ENCODE measurements around the gene TFIP11. TPM values are rescaled to one million over a fixed set of nuclear protein-coding genes. Genes with fewer than 3 reads are reported as not detected.

The TFIP11 gene
- total RNA-seq, 2 donors from 2014 or later: 15.4 TPM

DNA sequence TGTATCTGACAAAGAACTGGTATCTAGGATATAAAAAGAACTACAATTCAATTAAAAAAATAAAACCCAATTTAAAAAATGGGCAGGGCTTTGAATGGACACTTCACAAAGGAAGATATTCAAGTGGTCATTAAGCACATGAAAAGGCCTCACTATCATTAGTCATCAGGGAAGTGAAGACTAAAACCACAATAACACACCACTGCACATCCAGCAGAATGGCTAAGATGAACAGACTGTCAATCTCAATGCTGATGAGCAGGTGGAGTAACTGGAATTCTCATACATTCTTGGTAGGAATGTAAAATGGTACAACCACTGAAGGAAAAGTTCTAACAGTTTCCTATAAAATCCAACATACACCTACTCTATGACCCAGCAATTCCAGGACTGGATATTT lies 37.6 kb downstream of the TFIP11 start:
- H3K36me3 ChIP-seq: peaks cover 74% of the 10 kb centered on the region
- H3K4me3 ChIP-seq: no peak overlapping the region
- no peak overlapping the region for H3K27ac ChIP-seq
- DNase-seq (ENCODE audit: low spot score): no peak
- H3K9me3 ChIP-seq: no peaks in the 10 kb centered on the region
- H3K4me1 ChIP-seq: peaks cover 0 to 9% of the 10 kb centered on the region in 2 donors
- TF ChIP-seq, protein P1, sequence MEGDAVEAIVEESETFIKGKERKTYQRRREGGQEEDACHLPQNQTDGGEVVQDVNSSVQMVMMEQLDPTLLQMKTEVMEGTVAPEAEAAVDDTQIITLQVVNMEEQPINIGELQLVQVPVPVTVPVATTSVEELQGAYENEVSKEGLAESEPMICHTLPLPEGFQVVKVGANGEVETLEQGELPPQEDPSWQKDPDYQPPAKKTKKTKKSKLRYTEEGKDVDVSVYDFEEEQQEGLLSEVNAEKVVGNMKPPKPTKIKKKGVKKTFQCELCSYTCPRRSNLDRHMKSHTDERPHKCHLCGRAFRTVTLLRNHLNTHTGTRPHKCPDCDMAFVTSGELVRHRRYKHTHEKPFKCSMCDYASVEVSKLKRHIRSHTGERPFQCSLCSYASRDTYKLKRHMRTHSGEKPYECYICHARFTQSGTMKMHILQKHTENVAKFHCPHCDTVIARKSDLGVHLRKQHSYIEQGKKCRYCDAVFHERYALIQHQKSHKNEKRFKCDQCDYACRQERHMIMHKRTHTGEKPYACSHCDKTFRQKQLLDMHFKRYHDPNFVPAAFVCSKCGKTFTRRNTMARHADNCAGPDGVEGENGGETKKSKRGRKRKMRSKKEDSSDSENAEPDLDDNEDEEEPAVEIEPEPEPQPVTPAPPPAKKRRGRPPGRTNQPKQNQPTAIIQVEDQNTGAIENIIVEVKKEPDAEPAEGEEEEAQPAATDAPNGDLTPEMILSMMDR (IDR thresholded peaks at IDR 0.05): no peak
- no peaks in the 10 kb centered on the region for H3K27me3 ChIP-seq

DNA sequence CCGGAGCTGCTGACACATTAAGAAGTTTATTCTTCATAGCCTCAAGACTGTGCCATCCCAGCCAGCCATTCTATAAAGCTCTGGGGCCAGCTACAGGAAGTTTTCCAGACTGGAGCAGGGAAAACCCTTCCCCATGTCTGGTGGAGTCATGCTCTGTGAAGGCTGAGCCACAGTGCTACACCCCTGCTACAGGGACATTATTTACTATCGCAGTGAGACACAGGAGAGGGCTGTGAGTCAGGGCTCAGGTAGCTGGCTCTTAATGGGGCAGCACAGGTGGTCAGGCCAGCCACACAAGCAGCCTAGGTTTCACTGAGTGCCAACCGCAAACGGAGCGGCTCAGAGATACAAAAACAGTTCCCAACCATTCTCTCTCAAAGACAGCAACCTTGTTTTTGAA lies 40.8 kb downstream of the TFIP11 start:
- Histone ChIP-seq H3K27me3 (no peaks in the 10 kb centered on the region), H3K4me3 (no peak overlapping the region), H3K36me3 (peaks cover 90% of the 10 kb centered on the region), H3K27ac (no peak overlapping the region), H3K4me1 (no peaks in the 10 kb centered on the region), H3K9me3 (no peaks in the 10 kb centered on the region)
- TF ChIP-seq, protein P1 (IDR thresholded peaks at IDR 0.05): no peak
- DNase-seq (ENCODE audit: low spot score): no peak

DNA sequence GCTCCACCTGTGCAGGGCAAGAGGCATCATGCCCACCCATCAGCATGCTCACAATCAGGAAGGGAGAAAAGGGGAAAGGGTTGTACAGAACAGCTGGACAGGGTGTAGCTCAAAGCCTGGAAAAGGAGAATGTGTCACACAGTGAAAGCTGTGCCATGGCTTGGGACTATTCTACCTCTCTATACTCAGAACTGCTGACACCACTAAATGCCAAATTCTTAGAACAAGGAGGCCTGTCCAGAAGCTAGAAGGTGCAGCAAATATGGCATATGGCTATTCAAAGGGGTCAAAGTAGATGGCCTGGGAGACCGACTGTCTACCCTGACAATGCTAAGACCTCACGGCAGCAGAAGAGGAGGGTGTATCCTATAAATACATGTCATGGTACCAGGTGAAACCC lies 41.5 kb downstream of the TFIP11 start:
- Histone ChIP-seq H3K27me3 (no peaks in the 10 kb centered on the region), H3K4me1 (no peaks in the 10 kb centered on the region), H3K27ac (no peak overlapping the region), H3K9me3 (no peaks in the 10 kb centered on the region), H3K4me3 (no peak overlapping the region), H3K36me3 (peaks cover 90% of the 10 kb centered on the region)
- DNase-seq (ENCODE audit: low spot score): no peak
- TF ChIP-seq, protein P1 (IDR thresholded peaks at IDR 0.05): no peak

DNA sequence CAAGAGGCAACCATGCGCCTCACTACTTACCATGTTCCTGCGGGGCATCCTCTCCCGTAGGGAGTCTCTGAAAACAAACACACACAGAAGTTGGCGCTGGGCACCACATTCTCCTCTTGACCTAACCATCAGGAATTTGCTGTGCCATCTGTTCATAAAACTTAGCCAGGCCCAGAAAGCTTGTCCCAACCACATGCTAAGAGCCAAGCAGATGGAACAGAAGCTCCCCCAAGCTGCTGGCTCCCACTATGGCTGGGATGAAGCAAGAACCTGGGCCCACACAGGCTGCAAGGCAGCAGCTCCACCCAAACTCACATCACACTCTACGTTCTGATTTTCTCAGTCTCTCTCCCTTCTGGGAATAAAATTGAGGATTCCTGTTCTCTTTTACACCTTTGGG lies 46.1 kb downstream of the TFIP11 start:
- Histone ChIP-seq H3K4me1 (peaks cover 0 to 6% of the 10 kb centered on the region in 2 donors), H3K36me3 (peaks cover 89% of the 10 kb centered on the region), H3K4me3 (no peak overlapping the region), H3K27me3 (no peaks in the 10 kb centered on the region), H3K9me3 (no peaks in the 10 kb centered on the region), H3K27ac (no peak overlapping the region)
- TF ChIP-seq, protein P1 (IDR thresholded peaks at IDR 0.05): no peak
- no peak for DNase-seq (ENCODE audit: low spot score)

DNA sequence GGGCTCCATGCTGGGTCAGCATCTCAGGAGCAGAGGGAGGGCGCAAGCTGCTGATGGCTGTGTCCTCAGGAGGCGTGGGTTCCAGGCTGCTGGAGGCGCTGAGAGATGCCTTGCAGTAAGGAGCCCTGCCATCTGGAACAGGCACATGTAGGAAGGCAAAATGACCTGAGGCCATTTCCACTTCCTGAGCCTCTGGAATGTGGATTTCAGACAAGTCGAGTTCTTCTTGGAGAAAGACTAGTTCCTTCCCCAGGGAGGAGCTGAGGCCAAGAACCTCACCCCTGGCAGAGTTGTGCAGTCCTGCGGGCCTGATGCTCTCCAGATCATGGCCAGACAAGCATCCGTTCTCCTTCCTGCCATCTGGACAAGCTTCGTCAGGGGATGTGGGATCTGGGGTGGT lies 48.0 kb downstream of the TFIP11 start:
- Histone ChIP-seq H3K27me3 (no peaks in the 10 kb centered on the region), H3K4me1 (peaks cover 0 to 6% of the 10 kb centered on the region in 2 donors), H3K36me3 (peaks cover 71% of the 10 kb centered on the region), H3K4me3 (no peak overlapping the region), H3K9me3 (no peaks in the 10 kb centered on the region), H3K27ac (no peak overlapping the region)
- no peak for DNase-seq (ENCODE audit: low spot score)
- TF ChIP-seq, protein P1 (IDR thresholded peaks at IDR 0.05): no peak

DNA sequence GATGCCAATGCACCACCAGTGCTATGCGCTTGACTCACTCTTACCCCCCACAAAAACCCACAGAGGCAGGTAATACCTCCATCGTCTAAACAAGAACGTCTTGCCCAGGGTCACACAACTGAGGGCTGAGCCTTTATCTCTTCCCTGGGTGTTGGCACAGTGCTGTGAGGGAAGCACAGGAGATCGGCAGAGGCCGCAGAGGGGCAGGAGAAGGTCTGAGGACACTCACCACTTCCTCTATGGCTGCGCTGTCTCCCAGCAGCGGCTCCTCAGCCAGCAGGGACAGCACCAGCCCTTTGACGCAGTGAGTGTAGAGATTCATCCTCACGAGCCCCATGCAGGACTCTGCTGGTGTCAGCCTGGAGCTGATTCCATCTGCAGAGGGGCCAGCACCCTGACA lies 48.6 kb downstream of the TFIP11 start:
- no peaks in the 10 kb centered on the region for H3K27me3 ChIP-seq
- no peaks in the 10 kb centered on the region for H3K9me3 ChIP-seq
- no peak overlapping the region for H3K4me3 ChIP-seq
- TF ChIP-seq, protein P1 (IDR thresholded peaks at IDR 0.05): no peak
- peaks cover 65% of the 10 kb centered on the region for H3K36me3 ChIP-seq
- DNase-seq (ENCODE audit: low spot score): no peak
- peaks cover 0 to 6% of the 10 kb centered on the region in 2 donors for H3K4me1 ChIP-seq
- no peak overlapping the region for H3K27ac ChIP-seq

All from right atrium auricular region (tissue), 2 donors.